ENCODE results near the gene CFAP157. TPM values are rescaled to one million over a fixed set of nuclear protein-coding genes. Genes with fewer than 3 reads are reported as not detected.

CFAP157 gene
- total and polyA plus RNA-seq, 2 of the 13 experiments (the other 11 are each of a cell fraction or from before 2014, with no cell fraction given), result 0.07 TPM; not detected in 1

DNA sequence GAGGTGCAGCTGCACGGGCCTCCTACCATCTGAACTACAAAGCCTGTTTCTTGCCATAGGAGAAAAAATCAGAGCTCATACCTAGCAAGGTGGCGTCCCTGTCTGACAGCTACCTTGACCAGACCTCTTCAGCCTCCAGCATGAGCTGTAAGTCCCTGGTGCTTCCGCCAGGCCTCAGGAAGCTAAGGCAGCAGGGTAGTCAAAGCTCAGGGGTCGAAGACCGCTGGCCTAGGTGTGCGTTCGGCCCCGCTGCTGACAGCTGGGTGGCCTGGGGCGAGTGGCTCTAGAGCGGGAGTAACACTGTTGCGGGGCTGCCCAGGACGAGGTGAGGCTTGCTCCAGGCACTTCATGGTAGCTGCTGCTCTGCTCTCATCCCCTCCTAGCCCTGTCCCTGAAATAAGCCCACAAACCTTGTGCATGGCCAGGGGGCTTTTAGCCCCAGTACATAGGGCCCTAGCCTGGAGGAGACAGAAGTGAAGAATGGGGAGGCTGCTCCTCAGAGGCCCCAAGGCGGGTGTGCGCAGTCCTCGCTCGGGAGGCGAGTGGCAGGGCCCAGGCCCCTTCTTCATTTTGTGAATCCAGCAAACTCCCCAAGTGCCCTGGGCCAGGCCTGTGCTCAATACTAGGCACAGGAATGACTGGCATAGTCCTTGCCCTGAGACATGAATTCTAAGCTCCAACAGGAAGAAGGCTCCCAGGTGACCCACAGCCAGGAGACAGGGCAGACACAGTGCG, 22.9 kb downstream of the CFAP157 start (continued):
- TF ChIP-seq ZBTB14 (CRISPR knock-in tag; IDR thresholded peaks at IDR 0.05) (no peak), EHMT2 (IDR thresholded peaks at IDR 0.05; ENCODE audit: borderline replicate concordance, low read depth, low read length) (no peak), XBP1 (CRISPR knock-in tag; IDR thresholded peaks at IDR 0.05) (no peak), ZMYM2 (CRISPR knock-in tag; IDR thresholded peaks at IDR 0.05) (no peak), PCBP2 (optimal IDR thresholded peaks at IDR 0.05; ENCODE audit: low read depth, low read length, poor library complexity, severe bottlenecking) (no peak), PAF1 (CRISPR knock-in tag; IDR thresholded peaks at IDR 0.05) (no peak), ZNF441 (CRISPR knock-in tag; IDR thresholded peaks at IDR 0.05; ENCODE audit: borderline replicate concordance) (no peak), SALL1 (CRISPR knock-in tag; IDR thresholded peaks at IDR 0.05) (peak; percentile 27; the same call in 1 of the 2 replicates), CCAR2 (optimal IDR thresholded peaks at IDR 0.05; ENCODE audit: low read depth, low read length) (no peak), SIN3A (IDR thresholded peaks at IDR 0.05; ENCODE audit: borderline replicate concordance, low read depth, low read length) (no peak), SNRNP70 (IDR thresholded peaks at IDR 0.05; ENCODE audit: low read depth, low read length) (no peak), HMGXB4 (CRISPR knock-in tag; IDR thresholded peaks at IDR 0.05; ENCODE audit: borderline replicate concordance in 1 of 2, low read depth in 1 of 2) (no peak), HNF1B (CRISPR knock-in tag; IDR thresholded peaks at IDR 0.05) (0 out of 2 replicates have a peak, but pooled peaks have one; percentile 22), ZNF841 (CRISPR knock-in tag; IDR thresholded peaks at IDR 0.05; ENCODE audit: borderline replicate concordance) (no peak), PATZ1 (CRISPR knock-in tag; IDR thresholded peaks at IDR 0.05) (no peak), NR2C2 (CRISPR knock-in tag; IDR thresholded peaks at IDR 0.05; ENCODE audit: borderline replicate concordance) (no peak), KDM1A (CRISPR knock-in tag; IDR thresholded peaks at IDR 0.05) (no peak)
- TF ChIP-seq, protein P1, sequence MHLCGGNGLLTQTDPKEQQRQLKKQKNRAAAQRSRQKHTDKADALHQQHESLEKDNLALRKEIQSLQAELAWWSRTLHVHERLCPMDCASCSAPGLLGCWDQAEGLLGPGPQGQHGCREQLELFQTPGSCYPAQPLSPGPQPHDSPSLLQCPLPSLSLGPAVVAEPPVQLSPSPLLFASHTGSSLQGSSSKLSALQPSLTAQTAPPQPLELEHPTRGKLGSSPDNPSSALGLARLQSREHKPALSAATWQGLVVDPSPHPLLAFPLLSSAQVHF (CRISPR knock-in tag; IDR thresholded peaks at IDR 0.05), result no peak
